AG09319 (cell line): ENCODE data around the gene USP35.

Source experiments
- DNase-seq: peaks from one replicate; pipeline ENCODE4 v3.0.0-alpha.2; 2010; ENCODE audit warnings: low read depth; ENCODE audit errors: extremely low read depth
- CTCF ChIP-seq: IDR thresholded peaks from 2 replicates; pipeline ENCODE4 v1.5.1; 2011; ENCODE audit warnings: low read depth, mild to moderate bottlenecking, inconsistent platforms, low read length, moderate library complexity

USP35 gene

GRCh38 chr11:78224506-78224905 lies 35.8 kb downstream of the USP35 start:
- no peak for TF ChIP-seq CTCF

GRCh38 chr11:78224906-78225420 lies 36.2 kb downstream of the USP35 start:
- no peak for TF ChIP-seq CTCF
- no peak for DNase-seq

More at GRCh38 chr11:78224506-78224905, 35.8 kb downstream of the USP35 start:
- DNase-seq: no peak

- DNase-seq: no peak
- TF ChIP-seq CTCF: no peak
Observed at GRCh38 chr11:78226684-78227680, 38.3 kb downstream of the USP35 start.

- TF ChIP-seq CTCF: no peak
- DNase-seq: no peak
Observed at GRCh38 chr11:78227921-78228320, 39.2 kb downstream of the USP35 start.

GRCh38 chr11:78228467-78228866 lies 39.7 kb downstream of the USP35 start:
- TF ChIP-seq CTCF: peak; percentile 53
- no peak for DNase-seq

GRCh38 chr11:78229106-78229505 lies 40.4 kb downstream of the USP35 start:
- TF ChIP-seq CTCF: no peak
- no peak for DNase-seq
